ENCODE data around the gene TMEFF2. TPM values are rescaled to one million over a fixed set of nuclear protein-coding genes. Genes with fewer than 3 reads are reported as not detected.

Gene TMEFF2
- total and polyA plus RNA-seq, 2 of the 4 experiments (the other 2 are of a cell fraction): 1.3 to 3.0 TPM

DNA sequence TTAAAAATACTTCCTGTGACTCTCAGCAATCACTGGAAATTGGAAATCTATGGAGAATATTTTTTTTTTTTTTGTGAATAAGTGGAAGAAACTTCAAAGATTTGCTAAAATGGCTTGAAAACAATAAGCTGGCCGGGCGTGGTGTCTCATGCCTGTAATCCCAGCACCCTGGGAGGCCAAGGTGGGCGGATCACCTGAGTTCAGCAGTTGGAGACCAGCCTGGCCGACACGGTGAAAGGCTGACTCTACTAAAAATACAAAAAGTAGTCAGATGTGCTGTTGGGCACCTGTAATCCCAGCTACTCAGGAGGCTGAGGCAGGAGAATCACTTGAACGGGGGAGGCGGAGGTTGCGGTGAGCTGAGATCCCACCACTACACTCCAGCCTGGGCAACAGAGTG lies 192.3 kb downstream of the TMEFF2 start:
- Histone ChIP-seq H3K23ac (ENCODE audit: low read depth, low read length) (no peak overlapping the region), H3K9me3 (ENCODE audit: control insufficient read depth, insufficient read depth, low read length) (no peaks in the 10 kb centered on the region), H2AK9ac (replicated peaks; ENCODE audit: low read depth, low read length, poor library complexity) (no peak overlapping the region), H2BK15ac (ENCODE audit: low read depth, low read length) (no peak overlapping the region), H4K8ac (ENCODE audit: low read depth in 2 of 2, low read length in 2 of 2) (no peak overlapping the region), H2BK120ac (ENCODE audit: low read depth, low read length) (no peak overlapping the region), H3K9me1 (ENCODE audit: insufficient read depth, low read length) (no peaks in the 10 kb centered on the region), H3K18ac (ENCODE audit: low read depth, low read length) (no peak overlapping the region), H3K14ac (replicated peaks; ENCODE audit: low read depth, low read length) (no peak overlapping the region), H4K20me1 (ENCODE audit: insufficient read depth, low read length) (no peaks in the 10 kb centered on the region), H2BK5ac (ENCODE audit: low read depth, low read length, poor library complexity, severe bottlenecking) (no peak overlapping the region), H4K91ac (ENCODE audit: insufficient read depth, low read depth, low read length) (no peak overlapping the region), H3K27ac (ENCODE audit: insufficient read depth, low read length) (no peak overlapping the region), H2AK5ac (ENCODE audit: low read depth, low read length) (no peak overlapping the region), H3K4ac (ENCODE audit: low read depth, low read length) (no peak overlapping the region), H3K4me1 (ENCODE audit: control insufficient read depth, insufficient read depth, low read length) (peaks cover under 1% of the 10 kb centered on the region), H3K56ac (ENCODE audit: extremely low read depth, insufficient read depth, low read length) (no peak overlapping the region), H4K5ac (ENCODE audit: low read depth, low read length) (no peak overlapping the region), H3K79me1 (ENCODE audit: low read depth in 1 of 2, low read length in 2 of 2) (no peaks in the 10 kb centered on the region), H3K9ac (ENCODE audit: low read depth, low read length) (no peak overlapping the region), H3K27me3 (ENCODE audit: control insufficient read depth, insufficient read depth, low read length) (no peaks in the 10 kb centered on the region), H2BK20ac (ENCODE audit: low read depth, low read length) (no peak overlapping the region), H3K4me3 (ENCODE audit: insufficient read depth, low read depth, low read length) (no peak overlapping the region), H3K36me3 (ENCODE audit: control insufficient read depth, insufficient read depth, low read length) (no peaks in the 10 kb centered on the region), H2AFZ (replicated peaks; ENCODE audit: low read length, poor library complexity) (no peak overlapping the region), H3K4me2 (ENCODE audit: low read depth, low read length) (no peak overlapping the region)
- BruUV-seq (replicated peaks): no TSS peak
- DNase-seq (no peak), ATAC-seq (ENCODE audit: low read depth) (no peak)
- POLR2A ChIA-PET (ENCODE audit: unreplicated experiment): no interaction called here
- in situ Hi-C loops (cut with MboI; ENCODE audit: low sequenced_read_pairs) (no loop called here), intact Hi-C loops (cut with micrococcal nuclease) (no loop called here), dilution Hi-C loops (cut with HindIII; ENCODE audit: low sequenced_read_pairs, unreplicated experiment) (no loop called here)
- 90% methylated on average over 3 of the region's 8 CpGs; no CpG with 5 or more reads in 1 of the 2 experiments for WGBS, 2 experiments (ENCODE audit: extremely low coverage in 2 of 2, insufficient read length in 1 of 2)
- CTCF ChIA-PET: interaction anchor here (0.8 kb wide), 1 partner anchor 190 kb away, joined by 3 read pairs; no protein-coding TSS in a partner anchor
- TF ChIP-seq POLR2A (IDR thresholded peaks at IDR 0.05; ENCODE audit: low read depth, low read length) (no peak), MAFK (IDR thresholded peaks at IDR 0.05; ENCODE audit: low read depth, low read length) (no peak), CTCF (conservative IDR thresholded peaks at IDR 0.05; ENCODE audit: low read depth, low read length) (no peak), CEBPB (IDR thresholded peaks at IDR 0.05; ENCODE audit: low read depth, low read length) (no peak), BHLHE40 (IDR thresholded peaks at IDR 0.05; ENCODE audit: low read depth, low read length) (no peak), MXI1 (IDR thresholded peaks at IDR 0.05; ENCODE audit: borderline replicate concordance, low read depth, low read length) (no peak), FOS (IDR thresholded peaks at IDR 0.05; ENCODE audit: low read depth, low read length) (no peak), RCOR1 (IDR thresholded peaks at IDR 0.05; ENCODE audit: insufficient replicate concordance, low read length) (no peak)
- TF ChIP-seq, protein P1, sequence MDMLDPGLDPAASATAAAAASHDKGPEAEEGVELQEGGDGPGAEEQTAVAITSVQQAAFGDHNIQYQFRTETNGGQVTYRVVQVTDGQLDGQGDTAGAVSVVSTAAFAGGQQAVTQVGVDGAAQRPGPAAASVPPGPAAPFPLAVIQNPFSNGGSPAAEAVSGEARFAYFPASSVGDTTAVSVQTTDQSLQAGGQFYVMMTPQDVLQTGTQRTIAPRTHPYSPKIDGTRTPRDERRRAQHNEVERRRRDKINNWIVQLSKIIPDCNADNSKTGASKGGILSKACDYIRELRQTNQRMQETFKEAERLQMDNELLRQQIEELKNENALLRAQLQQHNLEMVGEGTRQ (IDR thresholded peaks at IDR 0.05; ENCODE audit: low read depth, low read length): no peak
- TF ChIP-seq, protein P2, sequence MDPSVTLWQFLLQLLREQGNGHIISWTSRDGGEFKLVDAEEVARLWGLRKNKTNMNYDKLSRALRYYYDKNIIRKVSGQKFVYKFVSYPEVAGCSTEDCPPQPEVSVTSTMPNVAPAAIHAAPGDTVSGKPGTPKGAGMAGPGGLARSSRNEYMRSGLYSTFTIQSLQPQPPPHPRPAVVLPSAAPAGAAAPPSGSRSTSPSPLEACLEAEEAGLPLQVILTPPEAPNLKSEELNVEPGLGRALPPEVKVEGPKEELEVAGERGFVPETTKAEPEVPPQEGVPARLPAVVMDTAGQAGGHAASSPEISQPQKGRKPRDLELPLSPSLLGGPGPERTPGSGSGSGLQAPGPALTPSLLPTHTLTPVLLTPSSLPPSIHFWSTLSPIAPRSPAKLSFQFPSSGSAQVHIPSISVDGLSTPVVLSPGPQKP (IDR thresholded peaks at IDR 0.05; ENCODE audit: borderline replicate concordance, low read depth, low read length): no peak

Data from IMR-90 (cell line).